ENCODE results near the gene CFAP99. TPM values are rescaled to one million over a fixed set of nuclear protein-coding genes. Genes with fewer than 3 reads are reported as not detected.
A peak's percentile ranks its signal among the peaks of the same experiment; 100 is the strongest.

Gene CFAP99
- total and polyA plus RNA-seq, 9 of the 15 experiments (the other 6 are each of a cell fraction or from before 2014, with no cell fraction given), result 0.07 to 0.18 (median 0.09) TPM; not detected in 6

DNA sequence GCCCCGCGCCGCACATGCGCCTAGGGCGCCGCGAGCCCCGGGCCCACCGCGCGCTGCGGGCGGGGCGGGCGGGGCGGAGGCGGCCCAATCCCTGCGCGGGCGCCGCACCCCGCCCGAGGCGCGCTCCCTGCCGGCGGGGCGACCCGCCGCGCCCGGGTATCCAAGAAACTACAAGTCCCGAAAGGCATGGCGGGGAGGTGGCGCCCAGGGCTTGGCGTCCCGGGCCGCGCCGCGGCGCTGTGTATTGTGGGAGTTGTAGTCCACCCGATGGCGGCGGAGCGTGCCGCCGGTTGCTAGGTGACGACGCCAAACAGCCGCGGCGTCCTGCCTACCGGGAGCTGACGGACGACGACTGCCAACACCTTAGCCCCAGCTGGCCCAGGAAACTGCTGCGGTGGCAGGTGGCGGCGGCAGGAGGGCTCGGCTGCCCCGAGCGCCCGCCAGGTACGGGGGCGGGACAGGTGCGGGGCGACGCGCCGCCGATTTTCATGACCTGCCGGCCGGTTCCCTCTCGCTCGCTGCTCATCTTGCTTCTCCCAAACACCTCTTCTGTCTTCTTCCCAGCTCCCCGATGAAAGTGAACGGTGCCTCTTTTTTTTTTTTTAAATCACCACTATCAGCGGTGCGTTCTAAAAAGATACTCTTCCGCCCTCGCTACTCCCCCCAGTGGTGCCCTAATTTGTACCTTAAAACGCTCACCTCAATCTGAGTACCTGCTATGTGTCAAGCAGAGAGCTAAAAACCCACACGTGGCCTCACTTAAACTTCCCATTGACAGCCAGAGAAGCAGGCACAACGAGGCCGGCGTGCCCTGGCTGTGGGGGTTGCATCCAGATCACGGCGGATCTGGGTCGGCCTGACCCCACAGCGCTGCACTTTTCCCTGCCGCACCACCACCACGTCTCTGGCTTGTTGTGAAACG lies at the start of gene CFAP99 (continued):
- TF ChIP-seq JUND (IDR thresholded peaks at IDR 0.05; ENCODE audit: borderline replicate concordance, low read depth, low read length) (0 out of 2 replicates have a peak, but pooled peaks have one; percentile 17), JUND (tag; IDR thresholded peaks at IDR 0.05; ENCODE audit: borderline replicate concordance, low read depth, low read length) (no peak), LCOR (CRISPR knock-in tag; IDR thresholded peaks at IDR 0.05) (peak; percentile 60; the same call in 1 of the 2 replicates), CTBP1 (IDR thresholded peaks at IDR 0.05; ENCODE audit: borderline replicate concordance) (peak; percentile 88), CCNT2 (IDR thresholded peaks at IDR 0.05; ENCODE audit: borderline replicate concordance, extremely low read depth, insufficient read length, low read depth, low read length) (peak; percentile 72), SMAD4 (CRISPR knock-in tag; conservative IDR thresholded peaks at IDR 0.05) (peak; percentile 69; the same call in 1 of the 2 replicates), KDM4B (IDR thresholded peaks at IDR 0.05; ENCODE audit: borderline replicate concordance in 2 of 2, low read depth in 1 of 2) (peak in 1 of 2 experiments; percentile 62; a peak in 1 of 4 replicates), POU5F1 (IDR thresholded peaks at IDR 0.05; ENCODE audit: borderline replicate concordance, low read depth, low read length, partially characterized antibody) (peak; percentile 94), U2AF1 (optimal IDR thresholded peaks at IDR 0.05; ENCODE audit: low read depth, low read length) (peak; percentile 39), IRF2 (CRISPR knock-in tag; IDR thresholded peaks at IDR 0.05) (no peak), MXI1 (IDR thresholded peaks at IDR 0.05; ENCODE audit: low read depth, low read length) (peak; percentile 85), SAP30 (IDR thresholded peaks at IDR 0.05; ENCODE audit: borderline replicate concordance, insufficient read depth, low read depth, low read length, poor library complexity, severe bottlenecking) (peak; percentile 95), TRIM28 (IDR thresholded peaks at IDR 0.05) (no peak), BHLHE40 (IDR thresholded peaks at IDR 0.05; ENCODE audit: low read length) (peak; percentile 77), DMBX1 (CRISPR knock-in tag; IDR thresholded peaks at IDR 0.05; ENCODE audit: borderline replicate concordance) (peak; percentile 88)
- TF ChIP-seq, protein P1, sequence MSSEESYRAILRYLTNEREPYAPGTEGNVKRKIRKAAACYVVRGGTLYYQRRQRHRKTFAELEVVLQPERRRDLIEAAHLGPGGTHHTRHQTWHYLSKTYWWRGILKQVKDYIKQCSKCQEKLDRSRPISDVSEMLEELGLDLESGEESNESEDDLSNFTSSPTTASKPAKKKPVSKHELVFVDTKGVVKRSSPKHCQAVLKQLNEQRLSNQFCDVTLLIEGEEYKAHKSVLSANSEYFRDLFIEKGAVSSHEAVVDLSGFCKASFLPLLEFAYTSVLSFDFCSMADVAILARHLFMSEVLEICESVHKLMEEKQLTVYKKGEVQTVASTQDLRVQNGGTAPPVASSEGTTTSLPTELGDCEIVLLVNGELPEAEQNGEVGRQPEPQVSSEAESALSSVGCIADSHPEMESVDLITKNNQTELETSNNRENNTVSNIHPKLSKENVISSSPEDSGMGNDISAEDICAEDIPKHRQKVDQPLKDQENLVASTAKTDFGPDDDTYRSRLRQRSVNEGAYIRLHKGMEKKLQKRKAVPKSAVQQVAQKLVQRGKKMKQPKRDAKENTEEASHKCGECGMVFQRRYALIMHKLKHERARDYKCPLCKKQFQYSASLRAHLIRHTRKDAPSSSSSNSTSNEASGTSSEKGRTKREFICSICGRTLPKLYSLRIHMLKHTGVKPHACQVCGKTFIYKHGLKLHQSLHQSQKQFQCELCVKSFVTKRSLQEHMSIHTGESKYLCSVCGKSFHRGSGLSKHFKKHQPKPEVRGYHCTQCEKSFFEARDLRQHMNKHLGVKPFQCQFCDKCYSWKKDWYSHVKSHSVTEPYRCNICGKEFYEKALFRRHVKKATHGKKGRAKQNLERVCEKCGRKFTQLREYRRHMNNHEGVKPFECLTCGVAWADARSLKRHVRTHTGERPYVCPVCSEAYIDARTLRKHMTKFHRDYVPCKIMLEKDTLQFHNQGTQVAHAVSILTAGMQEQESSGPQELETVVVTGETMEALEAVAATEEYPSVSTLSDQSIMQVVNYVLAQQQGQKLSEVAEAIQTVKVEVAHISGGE (CRISPR knock-in tag; IDR thresholded peaks at IDR 0.05), result peak in 1 of 3 experiments; percentile 86; a peak in 2 of 6 replicates
- TF ChIP-seq, protein P2, sequence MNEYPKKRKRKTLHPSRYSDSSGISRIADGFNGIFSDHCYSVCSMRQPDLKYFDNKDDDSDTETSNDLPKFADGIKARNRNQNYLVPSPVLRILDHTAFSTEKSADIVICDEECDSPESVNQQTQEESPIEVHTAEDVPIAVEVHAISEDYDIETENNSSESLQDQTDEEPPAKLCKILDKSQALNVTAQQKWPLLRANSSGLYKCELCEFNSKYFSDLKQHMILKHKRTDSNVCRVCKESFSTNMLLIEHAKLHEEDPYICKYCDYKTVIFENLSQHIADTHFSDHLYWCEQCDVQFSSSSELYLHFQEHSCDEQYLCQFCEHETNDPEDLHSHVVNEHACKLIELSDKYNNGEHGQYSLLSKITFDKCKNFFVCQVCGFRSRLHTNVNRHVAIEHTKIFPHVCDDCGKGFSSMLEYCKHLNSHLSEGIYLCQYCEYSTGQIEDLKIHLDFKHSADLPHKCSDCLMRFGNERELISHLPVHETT (CRISPR knock-in tag; conservative IDR thresholded peaks at IDR 0.05 in 1 of 2, IDR thresholded peaks at IDR 0.05 in 1 of 2), result peak in 1 of 2 experiments; percentile 87; a peak in 2 of 4 replicates

All from K562 (cell line).